Measurements from ENCODE around the gene RAG2. TPM values are rescaled to one million over a fixed set of nuclear protein-coding genes. Genes with fewer than 3 reads are reported as not detected.

Gene RAG2
- total RNA-seq, 1 donor, result not detected

DNA sequence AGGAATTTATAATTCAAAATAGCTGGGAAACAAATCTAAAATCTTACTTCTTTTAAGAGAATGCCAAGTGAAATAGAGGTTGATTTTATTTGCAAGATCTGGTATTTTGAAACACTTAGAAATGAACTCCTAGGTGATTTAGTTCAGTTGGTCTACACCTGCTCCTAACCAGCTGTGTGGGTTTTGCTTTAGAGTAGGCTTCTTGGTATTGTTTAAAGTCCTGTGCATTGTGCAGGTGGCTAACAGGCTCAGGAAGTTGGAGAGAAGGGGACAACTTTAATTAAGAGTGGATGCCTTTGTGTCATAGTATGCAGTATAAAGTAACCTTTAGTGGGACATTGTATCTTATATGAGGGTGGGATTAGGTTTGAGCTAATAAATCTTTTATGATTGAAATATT, 4.1 kb upstream of the RAG2 start:
- no peak for DNase-seq (ENCODE audit: low read depth)
- no peak overlapping the region for H3K4me3 ChIP-seq (ENCODE audit: low read depth, low read length)
- TF ChIP-seq, protein P1, sequence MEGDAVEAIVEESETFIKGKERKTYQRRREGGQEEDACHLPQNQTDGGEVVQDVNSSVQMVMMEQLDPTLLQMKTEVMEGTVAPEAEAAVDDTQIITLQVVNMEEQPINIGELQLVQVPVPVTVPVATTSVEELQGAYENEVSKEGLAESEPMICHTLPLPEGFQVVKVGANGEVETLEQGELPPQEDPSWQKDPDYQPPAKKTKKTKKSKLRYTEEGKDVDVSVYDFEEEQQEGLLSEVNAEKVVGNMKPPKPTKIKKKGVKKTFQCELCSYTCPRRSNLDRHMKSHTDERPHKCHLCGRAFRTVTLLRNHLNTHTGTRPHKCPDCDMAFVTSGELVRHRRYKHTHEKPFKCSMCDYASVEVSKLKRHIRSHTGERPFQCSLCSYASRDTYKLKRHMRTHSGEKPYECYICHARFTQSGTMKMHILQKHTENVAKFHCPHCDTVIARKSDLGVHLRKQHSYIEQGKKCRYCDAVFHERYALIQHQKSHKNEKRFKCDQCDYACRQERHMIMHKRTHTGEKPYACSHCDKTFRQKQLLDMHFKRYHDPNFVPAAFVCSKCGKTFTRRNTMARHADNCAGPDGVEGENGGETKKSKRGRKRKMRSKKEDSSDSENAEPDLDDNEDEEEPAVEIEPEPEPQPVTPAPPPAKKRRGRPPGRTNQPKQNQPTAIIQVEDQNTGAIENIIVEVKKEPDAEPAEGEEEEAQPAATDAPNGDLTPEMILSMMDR (IDR thresholded peaks at IDR 0.05; ENCODE audit: insufficient read depth, low read depth, low read length), result no peak

DNA sequence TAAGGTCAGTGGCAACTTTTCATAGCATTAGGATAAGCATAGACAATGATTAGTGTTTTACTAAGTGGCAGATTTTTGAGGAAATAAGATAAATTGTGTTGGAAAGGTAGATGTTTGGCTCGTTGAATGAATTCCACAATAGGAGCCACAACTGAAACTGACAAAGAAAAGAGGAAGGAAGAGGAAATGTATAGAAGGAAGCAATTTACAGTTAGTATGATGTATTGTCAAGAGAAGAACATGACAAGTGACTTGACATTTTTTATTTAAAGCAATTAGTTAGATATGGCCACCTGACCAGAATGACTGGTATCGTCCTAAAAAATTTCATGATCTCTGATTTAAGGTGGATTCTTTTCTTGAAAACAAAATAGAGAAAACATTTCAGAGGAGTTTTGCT, 3.1 kb upstream of the RAG2 start:
- TF ChIP-seq, protein P1 (IDR thresholded peaks at IDR 0.05; ENCODE audit: insufficient read depth, low read depth, low read length), result no peak
- no peak overlapping the region for H3K4me3 ChIP-seq (ENCODE audit: low read depth, low read length)
- DNase-seq (ENCODE audit: low read depth), result no peak

DNA sequence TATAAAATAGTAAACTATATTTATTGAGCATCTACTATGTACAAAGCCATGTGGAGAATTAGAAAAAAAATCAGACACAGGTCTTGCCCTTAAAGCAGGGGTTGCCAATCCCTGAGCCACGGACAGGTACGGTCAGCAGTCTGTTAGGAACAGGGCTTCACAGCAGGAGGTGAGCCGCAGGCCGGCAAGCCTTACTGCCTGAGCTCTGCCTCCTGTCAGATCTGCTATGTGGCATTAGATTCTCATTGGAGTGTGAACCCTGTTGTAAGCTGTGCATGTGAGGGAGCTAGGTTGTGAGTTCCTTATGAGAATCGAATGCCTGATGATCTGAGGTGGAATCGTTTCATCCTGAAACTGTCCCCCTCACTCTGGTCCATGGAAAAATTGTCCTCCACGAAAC, 2.1 kb upstream of the RAG2 start:
- no peak for DNase-seq (ENCODE audit: low read depth)
- no peak overlapping the region for H3K4me3 ChIP-seq (ENCODE audit: low read depth, low read length)
- TF ChIP-seq, protein P1 (IDR thresholded peaks at IDR 0.05; ENCODE audit: insufficient read depth, low read depth, low read length), result no peak

DNA sequence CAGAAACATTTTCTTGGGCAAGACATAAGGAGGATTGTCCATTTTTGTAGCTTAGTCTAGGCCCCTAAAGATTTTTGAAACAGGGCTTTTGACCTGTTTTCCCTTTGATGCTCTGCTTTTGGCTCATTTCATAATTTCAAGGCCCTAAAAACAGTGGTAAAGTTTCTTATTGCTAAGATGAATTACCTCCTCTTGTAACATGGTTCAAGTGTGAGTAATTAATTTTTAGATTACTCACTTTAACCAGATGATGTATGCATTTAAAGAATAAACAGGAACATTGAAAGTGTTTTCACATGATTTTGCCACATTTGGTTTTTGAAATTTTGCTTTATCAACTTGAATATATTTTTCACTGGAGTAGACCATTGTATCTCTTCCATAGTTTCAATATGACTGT, 1.2 kb downstream of the RAG2 start:
- no peak overlapping the region for H3K4me3 ChIP-seq (ENCODE audit: low read depth, low read length)
- TF ChIP-seq, protein P1 (IDR thresholded peaks at IDR 0.05; ENCODE audit: insufficient read depth, low read depth, low read length), result no peak

DNA sequence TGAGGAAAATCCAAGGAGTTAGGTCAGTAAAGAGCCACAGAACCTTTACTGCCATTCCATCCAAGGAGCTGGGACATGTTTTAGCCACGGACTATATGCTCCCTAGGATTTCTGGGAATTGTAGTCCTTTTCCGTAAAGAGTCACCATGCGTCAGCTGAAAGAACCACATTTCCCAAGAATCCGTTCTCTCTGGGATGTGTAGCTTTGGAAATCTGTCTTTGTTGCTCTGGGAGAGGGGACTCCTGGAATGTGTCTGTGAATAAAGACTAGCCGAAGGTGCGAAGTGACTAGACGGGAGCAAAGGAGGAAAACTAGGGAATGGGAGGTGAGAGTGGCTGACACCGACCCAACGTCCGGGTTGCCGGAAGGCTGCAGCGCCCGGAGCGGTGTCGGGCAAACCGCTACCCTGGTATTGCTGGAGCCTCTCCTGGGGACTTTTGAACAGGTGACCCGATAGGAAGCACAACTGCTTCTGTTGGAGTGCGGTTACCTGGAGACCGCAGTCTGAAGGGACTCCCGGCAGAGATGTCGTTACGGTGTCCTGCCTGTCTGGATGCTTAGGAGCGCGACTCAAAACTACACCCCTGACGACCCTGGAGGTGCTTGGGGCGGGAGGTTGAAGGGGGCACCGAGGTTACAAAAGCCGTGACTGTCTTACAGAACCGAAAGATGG, 3.6 kb downstream of the RAG2 start, which contains the start of gene IFTAP:
Gene IFTAP (plus strand): TSS at position 187 of the 674 bp plus-strand sequence. CDS start 15,602 bp downstream, outside the sequence.
- H3K4me3 ChIP-seq (ENCODE audit: low read depth, low read length), result peak within 1 kb of the TSS; percentile 76
- peak; percentile 88 for DNase-seq (ENCODE audit: low read depth)
- TF ChIP-seq, protein P1 (IDR thresholded peaks at IDR 0.05; ENCODE audit: insufficient read depth, low read depth, low read length), result no peak

More for the DNA sequence above, 1.2 kb downstream of the RAG2 start:
- DNase-seq (ENCODE audit: low read depth), result no peak

DNA sequence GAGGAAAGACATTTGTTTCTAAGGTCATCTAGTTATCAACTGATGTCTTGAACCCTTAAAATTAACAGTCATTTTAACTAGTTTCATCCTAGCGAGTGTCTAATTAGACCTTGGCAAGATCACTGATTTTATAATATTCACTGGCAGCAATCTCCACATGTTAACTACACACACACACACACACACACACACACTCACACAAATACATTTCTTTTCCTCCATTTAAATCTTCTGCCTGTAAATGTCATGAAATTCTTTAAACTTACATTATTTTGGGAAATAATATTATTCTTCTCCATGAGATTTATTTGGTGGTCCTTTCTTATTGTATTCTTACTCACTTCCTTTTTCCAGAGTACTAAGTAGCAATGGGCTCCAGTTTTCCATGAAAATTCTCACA, 6.6 kb downstream of the RAG2 start:
- DNase-seq (ENCODE audit: low read depth), result no peak
- TF ChIP-seq, protein P1 (IDR thresholded peaks at IDR 0.05; ENCODE audit: insufficient read depth, low read depth, low read length), result no peak
- no peak overlapping the region for H3K4me3 ChIP-seq (ENCODE audit: low read depth, low read length)

DNA sequence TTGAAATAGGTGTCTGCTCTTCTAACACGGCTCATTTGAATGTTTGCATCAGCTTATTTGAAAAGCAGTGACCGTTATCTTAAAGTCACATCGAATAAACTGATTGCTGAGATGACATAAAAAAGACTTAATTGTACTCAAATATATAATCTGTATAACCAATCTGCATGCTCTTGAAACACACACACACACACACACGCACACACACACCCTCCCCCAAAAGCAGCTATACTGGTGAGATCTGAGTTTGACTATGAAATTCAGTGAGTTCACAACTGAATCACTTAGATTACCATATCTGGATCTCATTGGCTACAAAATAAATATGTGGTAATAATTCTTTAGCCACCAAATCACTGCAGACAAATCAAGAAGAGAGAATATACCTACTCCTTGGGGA, 7.5 kb downstream of the RAG2 start:
- TF ChIP-seq, protein P1 (IDR thresholded peaks at IDR 0.05; ENCODE audit: insufficient read depth, low read depth, low read length), result no peak
- DNase-seq (ENCODE audit: low read depth), result no peak
- no peak overlapping the region for H3K4me3 ChIP-seq (ENCODE audit: low read depth, low read length)

Data from fibroblast of villous mesenchyme (primary cell).